NCI-H460 (cell line): Measurements from ENCODE around the gene ASRGL1. TPM values are rescaled to one million over a fixed set of nuclear protein-coding genes. Genes with fewer than 3 reads are reported as not detected.

Source experiments
- DNase-seq: peaks from one replicate; pipeline ENCODE4 v3.0.0-alpha.2; 2016; ENCODE audit warnings: low read depth; ENCODE audit errors: extremely low read depth
- total RNA-seq: library from RNA; depleted of rRNA; stranded (reverse); fragments of >200 nt; shearing (Covaris generic); gene quantifications from 2 replicates; pipeline ENCODE4 v1.2.3, GENCODE V29; 2014; rRNA removed

The ASRGL1 gene
- total RNA-seq, 1 experiment from 2014 or later: 3.4 TPM

- no peak for DNase-seq
Observed at GRCh38 chr11:62439785-62440602, 102.7 kb downstream of the ASRGL1 start.

Other genes with a start within 250 kb of the ASRGL1 start
- 35.5 and 36.4 TPM in 2 replicates for gene INCENP, start 213.4 kb upstream of the ASRGL1 start, total RNA-seq
- not detected in 2 replicates for gene SCGB1D1, start 147.2 kb upstream of the ASRGL1 start, total RNA-seq
- not detected in 2 replicates for gene SCGB2A1, start 128.8 kb upstream of the ASRGL1 start, total RNA-seq
- gene SCGB1D2, start 95.2 kb upstream of the ASRGL1 start, total RNA-seq: not detected in 2 replicates
- not detected in 2 replicates for gene SCGB2A2, start 67.3 kb upstream of the ASRGL1 start, total RNA-seq
- gene SCGB1D4, start 38.4 kb upstream of the ASRGL1 start, total RNA-seq: not detected in 2 replicates
- not detected in 2 replicates for gene SCGB1A1, start 81.6 kb downstream of the ASRGL1 start, total RNA-seq
- gene AHNAK, start 209.4 kb downstream of the ASRGL1 start, total RNA-seq: 80.2 and 86.0 TPM in 2 replicates
- 2,030 and 2,160 TPM in 2 replicates for gene EEF1G, start 236.4 kb downstream of the ASRGL1 start, total RNA-seq